SK-N-SH treated with all-trans-retinoic acid at 6 μM for 48 hours (cell line): ENCODE measurements around the gene PRR23A.

Experiments used
- CREB5 ChIP-seq: fragments of 250-450 bp; sonication (Bioruptor Pico); IDR thresholded peaks from 2 replicates; pipeline ENCODE4 v1.5.1; 2020; ENCODE audit warnings: low read depth, mild to moderate bottlenecking, moderate library complexity
- CSDC2 ChIP-seq: fragments of 250-450 bp; sonication (Bioruptor Pico); IDR thresholded peaks from 2 replicates; pipeline ENCODE4 v1.5.0; 2020; ENCODE audit warnings: mild to moderate bottlenecking, moderate library complexity
- CSRNP3 ChIP-seq: fragments of 250-450 bp; sonication (Bioruptor Pico); IDR thresholded peaks from 2 replicates; pipeline ENCODE4 v1.5.1; 2021; ENCODE audit warnings: mild to moderate bottlenecking, moderate library complexity
- ESRRG ChIP-seq: fragments of 250-450 bp; sonication (Bioruptor Pico); IDR thresholded peaks from 2 replicates; pipeline ENCODE4 v1.6.1; 2021; ENCODE audit warnings: mild to moderate bottlenecking
- ISL1 ChIP-seq: fragments of 250-450 bp; sonication (Bioruptor Pico); IDR thresholded peaks from 2 replicates; pipeline ENCODE4 v2.1.2; 2022; ENCODE audit warnings: mild to moderate bottlenecking, moderate library complexity
- PATZ1 ChIP-seq: fragments of 250-450 bp; sonication (Bioruptor Pico); IDR thresholded peaks from 2 replicates; pipeline ENCODE4 v1.8.0; 2020; ENCODE audit warnings: mild to moderate bottlenecking, moderate library complexity, borderline replicate concordance
- RARB ChIP-seq: fragments of 250-450 bp; sonication (Bioruptor Pico); IDR thresholded peaks from 2 replicates; pipeline ENCODE4 v1.8.0; 2021; ENCODE audit warnings: mild to moderate bottlenecking, moderate library complexity
- ZFP3 ChIP-seq: fragments of 250-450 bp; sonication (Bioruptor Pico); IDR thresholded peaks from 2 replicates; pipeline ENCODE4 v1.5.0; 2020; ENCODE audit warnings: mild to moderate bottlenecking, moderate library complexity
- ZNF565 ChIP-seq: fragments of 450-650 bp; formaldehyde crosslinking; conservative IDR thresholded peaks from 2 replicates; pipeline ENCODE4 v1.5.0; 2020; ENCODE audit warnings: low read depth, mild to moderate bottlenecking, moderate library complexity

- TF ChIP-seq ZFP3 (CRISPR knock-in tag) (no peak), PATZ1 (no peak), CREB5 (CRISPR knock-in tag) (no peak), CSDC2 (CRISPR knock-in tag) (no peak), CSRNP3 (CRISPR knock-in tag) (no peak), ZNF565 (CRISPR knock-in tag) (no peak), ESRRG (CRISPR knock-in tag) (no peak), RARB (CRISPR knock-in tag) (no peak), ISL1 (CRISPR knock-in tag) (no peak)
Measured at GRCh38 chr3:138984816-138985215, 21.3 kb downstream of the PRR23A start.
